CD14-positive monocyte (primary cell): ENCODE results near the gene RASAL2. TPM values are rescaled to one million over a fixed set of nuclear protein-coding genes. Genes with fewer than 3 reads are reported as not detected.
"Not testable (repeated sequence)": the region's sequence is repeated elsewhere in the genome, so short reads cannot be mapped to it uniquely, and the experiment has no call there.

ENCODE experiments used
- DNase-seq, 3 donors: peaks; one replicate each; pipeline ENCODE4 v3.0.0-alpha.2; 2011 to 2022
- H2AFZ ChIP-seq: 2 replicates; pipeline ENCODE4 v1.6.0; 2012; ENCODE audit warnings: mild to moderate bottlenecking, low read depth, low read length, inconsistent platforms; ENCODE audit not compliant: insufficient read depth, poor library complexity, severe bottlenecking
- H3K27ac ChIP-seq, 2 donors: 1 replicate in 1 of 2; 2 replicates in 1 of 2; pipeline ENCODE4 v1.5.1; 2012 to 2013; ENCODE audit warnings: low read length in 2 of 2, control low read depth in 1 of 2, inconsistent platforms in 1 of 2, low read depth in 1 of 2, mild to moderate bottlenecking in 1 of 2
- H3K27me3 ChIP-seq, 2 donors: one replicate each; pipeline versions ENCODE4 v1.6.0 to v1.6.1; 2011 to 2013; ENCODE audit warnings: low read length in 2 of 2; ENCODE audit not compliant: control insufficient read depth in 2 of 2, insufficient read depth in 2 of 2
- H3K36me3 ChIP-seq, 2 donors: replicated peaks in 1 of 2; 1 replicate in 1 of 2; 2 replicates in 1 of 2; pipeline versions ENCODE4 v1.5.1 to v1.6.1; 2012 to 2013; ENCODE audit warnings: low read length in 2 of 2, control low read depth in 1 of 2, inconsistent platforms in 1 of 2, mild to moderate bottlenecking in 1 of 2; ENCODE audit not compliant: insufficient read depth in 2 of 2, control insufficient read depth in 1 of 2
- H3K4me1 ChIP-seq, 2 donors: 1 replicate in 1 of 2; 2 replicates in 1 of 2; pipeline versions ENCODE4 v1.5.1 to v1.6.1; 2012 to 2013; ENCODE audit warnings: low read length in 2 of 2, control low read depth in 1 of 2, inconsistent platforms in 1 of 2, mild to moderate bottlenecking in 1 of 2, moderate library complexity in 1 of 2; ENCODE audit not compliant: insufficient read depth in 2 of 2, control insufficient read depth in 1 of 2
- H3K4me2 ChIP-seq: replicated peaks from 2 replicates; pipeline ENCODE3; 2012; ENCODE audit warnings: low read length, moderate library complexity, mild to moderate bottlenecking; ENCODE audit not compliant: poor library complexity, severe bottlenecking; ENCODE audit errors: extremely low read depth
- H3K4me3 ChIP-seq, 3 experiments: fragments of 200-600 bp in 1 of 3; sonication (generic) in 1 of 3; replicated peaks in 1 of 3; 1 replicate in 2 of 3; 2 replicates in 1 of 3; pipeline ENCODE4 v1.5.1; 2011 to 2013; ENCODE audit warnings: low read length in 3 of 3, mild to moderate bottlenecking in 3 of 3, control low read depth in 2 of 3, low read depth in 2 of 3, inconsistent platforms in 1 of 3, moderate library complexity in 1 of 3
- H3K79me2 ChIP-seq: 2 replicates; pipeline ENCODE4 v1.6.0; 2012; ENCODE audit warnings: mild to moderate bottlenecking, control low read depth, inconsistent platforms, low read length, moderate library complexity; ENCODE audit not compliant: insufficient read depth
- H3K9ac ChIP-seq: 2 replicates; pipeline ENCODE4 v1.6.0; 2017; ENCODE audit warnings: low read length, mild to moderate bottlenecking; ENCODE audit not compliant: insufficient read depth, poor library complexity, severe bottlenecking
- H3K9me3 ChIP-seq, 2 donors: replicated peaks in 1 of 2; 1 replicate in 1 of 2; 2 replicates in 1 of 2; pipeline versions ENCODE4 v1.5.1 to v1.6.1; 2012 to 2013; ENCODE audit warnings: low read length in 2 of 2, control low read depth in 1 of 2; ENCODE audit not compliant: control insufficient read depth in 1 of 2, insufficient read depth in 1 of 2
- H4K20me1 ChIP-seq: 2 replicates; pipeline ENCODE4 v1.6.0; 2012; ENCODE audit warnings: mild to moderate bottlenecking, low read length, control low read depth, moderate library complexity; ENCODE audit not compliant: insufficient read depth
- H3K27ac Mint-ChIP-seq, 7 donors: one replicate each; pipeline ENCODE4 v1.8.0; 2020; ENCODE audit warnings: mild to moderate bottlenecking in 7 of 7, mixed read lengths in 7 of 7, moderate library complexity in 6 of 7, inconsistent platforms in 2 of 7
- H3K27me3 Mint-ChIP-seq, 3 donors: one replicate each; pipeline ENCODE4 v1.8.0; 2021 to 2022; ENCODE audit warnings: low read depth in 3 of 3, mild to moderate bottlenecking in 3 of 3, mixed read lengths in 3 of 3, moderate library complexity in 3 of 3, inconsistent platforms in 1 of 3
- H3K36me3 Mint-ChIP-seq, 2 donors: one replicate each; pipeline ENCODE4 v1.8.0; 2020; ENCODE audit warnings: mixed read lengths in 2 of 2, inconsistent platforms in 1 of 2, mild to moderate bottlenecking in 1 of 2
- H3K4me1 Mint-ChIP-seq: one replicate; pipeline ENCODE4 v1.8.0; 2020; ENCODE audit warnings: mild to moderate bottlenecking, mixed read lengths
- H3K4me3 Mint-ChIP-seq, 2 donors: one replicate each; pipeline ENCODE4 v1.8.0; 2020; ENCODE audit warnings: mild to moderate bottlenecking in 2 of 2, mixed read lengths in 2 of 2, moderate library complexity in 1 of 2
- H3K9me3 Mint-ChIP-seq, 7 donors: one replicate each; pipeline ENCODE4 v1.8.0; 2020 to 2022; ENCODE audit warnings: mixed read lengths in 7 of 7, mild to moderate bottlenecking in 6 of 7, moderate library complexity in 6 of 7, inconsistent platforms in 2 of 7
- WGBS: methylation state at CpG from one replicate; pipeline ENCODE4 v1.1.5; 2013; ENCODE audit warnings: missing lambda C conversion rate; ENCODE audit not compliant: insufficient coverage; 5-methylcytosine and 5-hydroxymethylcytosine counted together
- intact Hi-C, 2 donors: fragments of 100-400 bp; cut with micrococcal nuclease; formaldehyde crosslinking; loops; one replicate each; pipeline versions ENCODE4 v1.15.0 to v1.15.1; 2023
- polyA plus RNA-seq, 3 donors: library from polyadenylated mRNA; depleted of rRNA in 1 of 3; unstranded in 2 of 3; stranded (reverse) in 1 of 3; fragments of 300-500 nt in 2 of 3; fragments of >200 nt in 1 of 3; fragmentation: Illumina TruSeq in 2 of 3; gene quantifications; 1 replicate in 2 of 3; 2 replicates in 1 of 3; pipeline ENCODE4 v1.2.3, GENCODE V29; 2012 to 2021
- TF ChIP-seq, protein P1 (sequence below): fragments of 200-600 bp; IDR thresholded peaks from one replicate; pipeline ENCODE4 v1.8.0; 2022; ENCODE audit warnings: antibody characterized with exemption, mild to moderate bottlenecking

Gene RASAL2
- polyA plus RNA-seq, 3 donors: 0.15 to 1.00 (median 0.63) TPM

DNA sequence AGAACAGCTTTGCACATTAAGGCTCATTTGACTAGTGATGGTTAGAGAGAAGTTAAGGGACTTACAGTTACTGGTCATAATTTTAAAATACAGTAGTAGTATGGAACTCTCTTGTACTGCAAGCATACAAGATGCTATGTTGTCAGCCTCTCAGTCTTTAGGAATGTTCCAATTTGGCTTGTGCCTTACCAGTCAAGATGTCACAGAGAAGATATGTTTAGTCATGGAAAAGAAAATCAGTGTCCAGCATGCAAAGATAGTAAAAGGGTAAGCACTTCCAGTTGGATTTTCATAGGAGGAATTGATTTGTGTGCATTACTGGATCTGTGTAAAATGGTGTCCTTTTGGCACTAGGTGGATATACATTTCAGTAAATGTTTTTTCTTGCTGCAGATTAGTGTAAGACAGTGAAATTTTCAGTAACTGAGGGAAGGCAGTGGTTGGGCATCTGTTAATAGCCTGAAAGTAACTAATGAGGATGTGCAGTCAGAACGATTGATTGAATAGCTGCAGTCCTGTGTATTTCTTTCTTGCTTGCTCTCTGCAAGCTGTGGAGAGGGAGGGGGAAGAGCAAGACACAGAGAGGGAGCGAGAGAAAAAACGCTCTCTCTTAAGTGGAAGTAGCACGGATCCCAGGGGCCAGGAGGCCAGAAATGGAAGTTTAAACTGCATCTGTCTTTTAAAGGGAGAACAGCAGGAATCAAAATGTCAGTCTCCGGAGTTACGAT is 294.7 kb downstream of the RASAL2 start:
- Histone ChIP-seq H3K27me3 (no peaks in the 10 kb centered on the region), H3K4me1 (no peaks in the 10 kb centered on the region), H3K79me2 (no peaks in the 10 kb centered on the region), H3K27ac (no peak overlapping the region), H3K4me2 (no peak overlapping the region), H4K20me1 (no peaks in the 10 kb centered on the region), H3K9ac (no peak overlapping the region), H3K4me3 (no peak overlapping the region), H2AFZ (no peak overlapping the region), H3K9me3 (no peaks in the 10 kb centered on the region), H3K36me3 (no peaks in the 10 kb centered on the region)
- Mint-ChIP-seq H3K27me3 (peaks cover 0 to 3% (median 0%) of the 10 kb centered on the region in 3 donors), H3K9me3 (no peaks in the 10 kb centered on the region), H3K36me3 (no peaks in the 10 kb centered on the region), H3K27ac (no peak overlapping the region), H3K4me1 (no peaks in the 10 kb centered on the region), H3K4me3 (no peak overlapping the region)
- DNase-seq: no peak
- intact Hi-C loops: no loop called here
- WGBS: 92% methylated on average over 5 of the region's 6 CpGs
- TF ChIP-seq, protein P1, sequence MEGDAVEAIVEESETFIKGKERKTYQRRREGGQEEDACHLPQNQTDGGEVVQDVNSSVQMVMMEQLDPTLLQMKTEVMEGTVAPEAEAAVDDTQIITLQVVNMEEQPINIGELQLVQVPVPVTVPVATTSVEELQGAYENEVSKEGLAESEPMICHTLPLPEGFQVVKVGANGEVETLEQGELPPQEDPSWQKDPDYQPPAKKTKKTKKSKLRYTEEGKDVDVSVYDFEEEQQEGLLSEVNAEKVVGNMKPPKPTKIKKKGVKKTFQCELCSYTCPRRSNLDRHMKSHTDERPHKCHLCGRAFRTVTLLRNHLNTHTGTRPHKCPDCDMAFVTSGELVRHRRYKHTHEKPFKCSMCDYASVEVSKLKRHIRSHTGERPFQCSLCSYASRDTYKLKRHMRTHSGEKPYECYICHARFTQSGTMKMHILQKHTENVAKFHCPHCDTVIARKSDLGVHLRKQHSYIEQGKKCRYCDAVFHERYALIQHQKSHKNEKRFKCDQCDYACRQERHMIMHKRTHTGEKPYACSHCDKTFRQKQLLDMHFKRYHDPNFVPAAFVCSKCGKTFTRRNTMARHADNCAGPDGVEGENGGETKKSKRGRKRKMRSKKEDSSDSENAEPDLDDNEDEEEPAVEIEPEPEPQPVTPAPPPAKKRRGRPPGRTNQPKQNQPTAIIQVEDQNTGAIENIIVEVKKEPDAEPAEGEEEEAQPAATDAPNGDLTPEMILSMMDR: no peak

DNA sequence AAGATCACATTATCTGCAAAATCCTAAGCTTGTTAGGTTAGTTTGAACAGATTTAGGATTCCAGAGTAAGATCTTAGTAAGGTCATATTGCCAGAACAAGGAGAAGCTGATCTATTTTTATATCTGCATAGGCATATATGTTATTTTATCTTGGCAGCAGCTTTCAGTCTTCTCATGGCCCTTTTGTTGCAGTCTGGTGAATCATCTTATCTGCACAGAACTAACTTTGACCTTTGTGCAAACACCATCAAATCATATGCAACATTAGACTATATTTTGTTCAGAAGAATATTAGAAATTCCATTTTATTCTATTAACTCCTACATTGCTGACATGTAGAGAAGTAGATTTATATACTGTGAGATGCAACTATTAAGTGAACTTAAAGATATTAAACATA is 295.5 kb downstream of the RASAL2 start:
- no peaks in the 10 kb centered on the region for H3K9me3 Mint-ChIP-seq
- TF ChIP-seq, protein P1: no peak

GRCh38 chr1:178390280-178390679 is 296.4 kb downstream of the RASAL2 start:
- H3K4me2 ChIP-seq, H3K27me3 Mint-ChIP-seq, intact Hi-C loops, H2AFZ ChIP-seq, H3K4me1 Mint-ChIP-seq, DNase-seq, H3K4me3 Mint-ChIP-seq, H3K9me3 Mint-ChIP-seq, H4K20me1 ChIP-seq, H3K36me3 Mint-ChIP-seq, H3K4me3 ChIP-seq, H3K27ac ChIP-seq, H3K27me3 ChIP-seq, H3K4me1 ChIP-seq, H3K9me3 ChIP-seq, H3K9ac ChIP-seq, H3K27ac Mint-ChIP-seq, H3K79me2 ChIP-seq, H3K36me3 ChIP-seq: not testable (repeated sequence)
- no CpG with 5 or more reads among the region's 8 CpGs for WGBS

More for the DNA sequence above, 295.5 kb downstream of the RASAL2 start:
- H2AFZ ChIP-seq: no peak overlapping the region
- H3K27me3 ChIP-seq: no peaks in the 10 kb centered on the region
- no peaks in the 10 kb centered on the region for H3K4me1 Mint-ChIP-seq
- peaks cover 0 to 3% (median 0%) of the 10 kb centered on the region in 3 donors for H3K27me3 Mint-ChIP-seq
- no peak overlapping the region for H3K4me3 ChIP-seq
- no peaks in the 10 kb centered on the region for H3K36me3 ChIP-seq
- no peak overlapping the region for H3K9ac ChIP-seq
- no peak for DNase-seq
- H3K36me3 Mint-ChIP-seq: no peaks in the 10 kb centered on the region
- H3K27ac ChIP-seq: no peak overlapping the region
- no peak overlapping the region for H3K27ac Mint-ChIP-seq
- H4K20me1 ChIP-seq: no peaks in the 10 kb centered on the region
- H3K79me2 ChIP-seq: no peaks in the 10 kb centered on the region
- no peak overlapping the region for H3K4me2 ChIP-seq
- H3K4me1 ChIP-seq: no peaks in the 10 kb centered on the region
- intact Hi-C loops: no loop called here
- no peak overlapping the region for H3K4me3 Mint-ChIP-seq
- no peaks in the 10 kb centered on the region for H3K9me3 ChIP-seq
